H1 (cell line): ENCODE results near the gene P2RX1.

Experiments
- ATF3 ChIP-seq: IDR thresholded peaks from 2 replicates; pipeline ENCODE4 v1.6.1; 2011; ENCODE audit warnings: low read depth, mild to moderate bottlenecking, low read length; ENCODE audit not compliant: insufficient read depth
- BCL11A ChIP-seq, 2 experiments: IDR thresholded peaks; one replicate each; pipeline ENCODE4 v1.6.1; 2011; ENCODE audit warnings: low read depth in 2 of 2, low read length in 2 of 2, mild to moderate bottlenecking in 2 of 2
- CBX8 ChIP-seq: fragments of 300-800, 300-1000 bp; sonication (generic); IDR thresholded peaks from 2 replicates; pipeline ENCODE4 v1.7.1; 2016; ENCODE audit warnings: low read depth, low read length, borderline replicate concordance
- CEBPB ChIP-seq: IDR thresholded peaks from 2 replicates; pipeline ENCODE4 v1.6.1; 2012; ENCODE audit warnings: low read depth, low read length
- CREB1 ChIP-seq: IDR thresholded peaks from 2 replicates; pipeline ENCODE4 v1.6.1; 2012; ENCODE audit warnings: inconsistent platforms
- CTCF ChIP-seq, 3 experiments: IDR thresholded peaks; 1 replicate in 2 of 3; 2 replicates in 1 of 3; pipeline versions ENCODE4 v1.5.1 to v1.6.1; 2011; ENCODE audit warnings: low read length in 3 of 3, mild to moderate bottlenecking in 3 of 3, inconsistent platforms in 2 of 3, low read depth in 1 of 3, moderate library complexity in 1 of 3; ENCODE audit not compliant: insufficient read depth in 1 of 3; ENCODE audit errors: control extremely low read depth in 1 of 3
- EP300 ChIP-seq, 2 experiments: IDR thresholded peaks; 1 replicate in 1 of 2; 2 replicates in 1 of 2; pipeline ENCODE4 v1.6.1; 2011 to 2012; ENCODE audit warnings: low read depth in 2 of 2, low read length in 2 of 2, mild to moderate bottlenecking in 2 of 2, borderline replicate concordance in 1 of 2, inconsistent platforms in 1 of 2, moderate library complexity in 1 of 2
- EZH2 ChIP-seq: fragments of 200-600 bp; sonication (generic); IDR thresholded peaks from 2 replicates; pipeline ENCODE4 v1.7.1; 2012; ENCODE audit warnings: low read depth, mild to moderate bottlenecking, moderate library complexity, low read length, inconsistent platforms; ENCODE audit not compliant: severe bottlenecking
- GABPA ChIP-seq: IDR thresholded peaks from 2 replicates; pipeline ENCODE4 v1.6.1; 2011; ENCODE audit warnings: mild to moderate bottlenecking, low read length, moderate library complexity, borderline replicate concordance; ENCODE audit not compliant: insufficient read depth
- JUN ChIP-seq: IDR thresholded peaks from 2 replicates; pipeline ENCODE4 v1.6.1; 2011; ENCODE audit warnings: low read depth, mild to moderate bottlenecking, improper control_type of control experiment, low read length
- POLR2A ChIP-seq, 2 experiments: IDR thresholded peaks; 1 replicate in 1 of 2; 2 replicates in 1 of 2; pipeline ENCODE4 v1.6.1; 2011; ENCODE audit warnings: low read depth in 2 of 2, low read length in 2 of 2, mild to moderate bottlenecking in 2 of 2; ENCODE audit errors: control extremely low read depth in 1 of 2
- RAD21 ChIP-seq, 2 experiments: IDR thresholded peaks in 1 of 2; conservative IDR thresholded peaks in 1 of 2; 2 replicates each; pipeline ENCODE4 v1.6.1; 2011; ENCODE audit warnings: low read depth in 2 of 2, low read length in 2 of 2, improper control_type of control experiment in 1 of 2, inconsistent platforms in 1 of 2, mild to moderate bottlenecking in 1 of 2, moderate library complexity in 1 of 2
- ZNF274 ChIP-seq: IDR thresholded peaks from 2 replicates; pipeline ENCODE4 v1.7.0; 2012; ENCODE audit warnings: low read length, borderline replicate concordance; ENCODE audit errors: extremely low read depth

- no peak for TF ChIP-seq CTCF (IDR thresholded peaks at IDR 0.05; ENCODE audit: control extremely low read depth in 1 of 3, insufficient read depth in 1 of 3, low read depth in 1 of 3, low read length in 3 of 3)
- no peak for TF ChIP-seq CBX8
- TF ChIP-seq ZNF274 = no peak
- no peak for TF ChIP-seq GABPA
- TF ChIP-seq POLR2A (IDR thresholded peaks at IDR 0.05; ENCODE audit: control extremely low read depth in 1 of 2, low read depth in 2 of 2, low read length in 2 of 2) = no peak
- TF ChIP-seq EZH2 = no peak
- TF ChIP-seq CREB1 = no peak
- no peak for TF ChIP-seq EP300 (IDR thresholded peaks at IDR 0.05; ENCODE audit: borderline replicate concordance in 1 of 2, low read depth in 2 of 2, low read length in 2 of 2)
- TF ChIP-seq CEBPB = no peak
- no peak for TF ChIP-seq ATF3
- no peak for TF ChIP-seq JUN
- TF ChIP-seq BCL11A (IDR thresholded peaks at IDR 0.05; ENCODE audit: low read depth in 2 of 2, low read length in 2 of 2) = no peak
- TF ChIP-seq RAD21 (IDR thresholded peaks at IDR 0.05 in 1 of 2, conservative IDR thresholded peaks at IDR 0.05 in 1 of 2; ENCODE audit: low read depth in 2 of 2, low read length in 2 of 2) = no peak
These were observed 32.1 kb downstream of the P2RX1 start for GRCh38 chr17:3884188-3884587.
